AG10803 (cell line): ENCODE results near the gene MED25.

Source experiments
- DNase-seq: peaks from one replicate; pipeline ENCODE4 v3.0.0; 2010; ENCODE audit warnings: low read depth
- H3K4me3 ChIP-seq: 2 replicates; pipeline ENCODE4 v1.5.1; 2011; ENCODE audit warnings: mild to moderate bottlenecking, low read length, control low read depth
- CTCF ChIP-seq: conservative IDR thresholded peaks from 2 replicates; pipeline ENCODE4 v1.5.1; 2011; ENCODE audit warnings: mild to moderate bottlenecking, low read length, control low read depth, inconsistent platforms

The MED25 gene

GRCh38 chr19:49829200-49829599 is 11.1 kb downstream of the MED25 start:
- no peak for DNase-seq
- H3K4me3 ChIP-seq = no peak overlapping the region
- no peak for TF ChIP-seq CTCF

GRCh38 chr19:49829721-49830120 is 11.6 kb downstream of the MED25 start:
- DNase-seq = no peak
- H3K4me3 ChIP-seq = no peak overlapping the region
- no peak for TF ChIP-seq CTCF

GRCh38 chr19:49830766-49831165 is 12.7 kb downstream of the MED25 start:
- H3K4me3 ChIP-seq = no peak overlapping the region
- TF ChIP-seq CTCF = no peak
- no peak for DNase-seq

GRCh38 chr19:49831592-49831991 is 13.5 kb downstream of the MED25 start:
- DNase-seq = no peak
- TF ChIP-seq CTCF = no peak
- H3K4me3 ChIP-seq = no peak overlapping the region

GRCh38 chr19:49832556-49832955 is 14.5 kb downstream of the MED25 start:
- no peak for DNase-seq

GRCh38 chr19:49833599-49833998 is 15.5 kb downstream of the MED25 start:
- H3K4me3 ChIP-seq = no peak overlapping the region
- TF ChIP-seq CTCF = no peak

More at GRCh38 chr19:49832556-49832955, 14.5 kb downstream of the MED25 start:
- TF ChIP-seq CTCF = no peak
- no peak overlapping the region for H3K4me3 ChIP-seq

GRCh38 chr19:49835562-49835961 is 17.5 kb downstream of the MED25 start:
- no peak for DNase-seq
- TF ChIP-seq CTCF = no peak
- H3K4me3 ChIP-seq = no peak overlapping the region

More at GRCh38 chr19:49833599-49833998, 15.5 kb downstream of the MED25 start:
- DNase-seq = no peak
